Neutrophil (primary cell): ENCODE results near the gene TCF12.

Experiments used
- H3K27ac ChIP-seq: fragments of 200-600 bp; sonication (generic); 2 replicates; pipeline ENCODE4 v1.5.1; 2016; ENCODE audit warnings: mild to moderate bottlenecking, moderate library complexity
- H3K27me3 ChIP-seq: fragments of 200-600 bp; sonication (generic); 2 replicates; pipeline ENCODE4 v1.6.0; 2016; ENCODE audit warnings: mild to moderate bottlenecking
- H3K36me3 ChIP-seq: fragments of 200-600 bp; sonication (generic); 2 replicates; pipeline ENCODE4 v1.5.1; 2017
- H3K4me1 ChIP-seq, 2 experiments: fragments of 200-600 bp in 1 of 2; sonication (generic) in 1 of 2; 1 replicate in 1 of 2; 2 replicates in 1 of 2; pipeline versions ENCODE4 v1.5.1 to v1.6.1; 2013 to 2016; ENCODE audit warnings: low read depth in 1 of 2, low read length in 1 of 2, mild to moderate bottlenecking in 1 of 2, moderate library complexity in 1 of 2; ENCODE audit not compliant: control insufficient read depth in 1 of 2, insufficient read depth in 1 of 2
- H3K4me3 ChIP-seq, 2 experiments: fragments of 200-600 bp in 1 of 2; sonication (generic) in 1 of 2; 1 replicate in 1 of 2; 2 replicates in 1 of 2; pipeline ENCODE4 v1.5.1; 2013 to 2016; ENCODE audit warnings: low read depth in 1 of 2, low read length in 1 of 2, mild to moderate bottlenecking in 1 of 2, moderate library complexity in 1 of 2
- H3K9me3 ChIP-seq: fragments of 200-600 bp; sonication (generic); 2 replicates; pipeline ENCODE4 v1.5.1; 2016
- TF ChIP-seq, protein P1 (sequence below): fragments of 200-600 bp; sonication (generic); IDR thresholded peaks from 2 replicates; pipeline ENCODE4 v1.5.1; 2016; ENCODE audit warnings: antibody characterized with exemption

The TCF12 gene

DNA sequence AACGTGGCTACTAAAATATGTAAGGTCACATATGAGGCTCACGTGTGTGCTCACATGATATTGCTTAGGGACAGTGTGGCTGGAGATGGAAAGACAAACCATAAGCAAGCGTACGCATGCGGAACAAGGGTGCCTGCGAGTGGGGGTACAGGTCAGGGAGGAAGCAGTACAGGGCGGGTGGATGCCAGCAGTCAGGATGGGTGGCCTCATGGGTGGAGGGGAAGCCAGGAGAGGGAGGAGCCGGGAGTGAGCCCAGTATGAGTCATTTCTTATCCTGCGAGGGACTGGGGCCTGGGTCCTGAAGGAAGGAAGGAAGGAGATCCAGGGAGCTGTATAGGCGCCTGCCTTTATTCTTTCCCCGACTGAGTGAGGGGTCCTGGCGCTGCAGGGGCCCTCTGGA, 415.8 kb downstream of the TCF12 start:
- Histone ChIP-seq H3K27ac (no peak overlapping the region), H3K4me1 (no peaks in the 10 kb centered on the region), H3K36me3 (no peaks in the 10 kb centered on the region), H3K4me3 (no peak overlapping the region), H3K27me3 (peaks cover 4% of the 10 kb centered on the region), H3K9me3 (no peaks in the 10 kb centered on the region)
- TF ChIP-seq, protein P1, sequence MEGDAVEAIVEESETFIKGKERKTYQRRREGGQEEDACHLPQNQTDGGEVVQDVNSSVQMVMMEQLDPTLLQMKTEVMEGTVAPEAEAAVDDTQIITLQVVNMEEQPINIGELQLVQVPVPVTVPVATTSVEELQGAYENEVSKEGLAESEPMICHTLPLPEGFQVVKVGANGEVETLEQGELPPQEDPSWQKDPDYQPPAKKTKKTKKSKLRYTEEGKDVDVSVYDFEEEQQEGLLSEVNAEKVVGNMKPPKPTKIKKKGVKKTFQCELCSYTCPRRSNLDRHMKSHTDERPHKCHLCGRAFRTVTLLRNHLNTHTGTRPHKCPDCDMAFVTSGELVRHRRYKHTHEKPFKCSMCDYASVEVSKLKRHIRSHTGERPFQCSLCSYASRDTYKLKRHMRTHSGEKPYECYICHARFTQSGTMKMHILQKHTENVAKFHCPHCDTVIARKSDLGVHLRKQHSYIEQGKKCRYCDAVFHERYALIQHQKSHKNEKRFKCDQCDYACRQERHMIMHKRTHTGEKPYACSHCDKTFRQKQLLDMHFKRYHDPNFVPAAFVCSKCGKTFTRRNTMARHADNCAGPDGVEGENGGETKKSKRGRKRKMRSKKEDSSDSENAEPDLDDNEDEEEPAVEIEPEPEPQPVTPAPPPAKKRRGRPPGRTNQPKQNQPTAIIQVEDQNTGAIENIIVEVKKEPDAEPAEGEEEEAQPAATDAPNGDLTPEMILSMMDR: no peak

DNA sequence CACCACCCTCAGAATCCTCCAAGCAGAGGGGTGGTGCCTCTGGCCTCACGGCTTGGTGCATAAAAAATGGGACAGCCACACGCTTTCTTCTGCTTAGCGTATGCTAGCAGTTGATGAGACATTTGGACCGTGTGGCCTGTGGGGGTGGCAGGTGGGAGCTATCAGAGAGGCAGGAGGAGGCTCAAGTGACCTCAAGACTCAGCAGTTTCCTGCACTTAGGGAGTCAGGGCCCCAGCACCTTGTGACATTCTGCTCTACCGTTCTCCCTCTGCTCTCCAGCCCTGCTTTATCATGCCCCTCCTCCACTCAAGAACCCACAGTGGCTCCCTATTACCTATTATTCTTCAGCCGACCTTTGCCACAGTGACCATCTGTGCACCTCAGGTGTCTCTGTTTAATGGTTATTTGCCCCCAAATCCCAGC, 416.9 kb downstream of the TCF12 start:
- no peak overlapping the region for H3K27ac ChIP-seq
- no peaks in the 10 kb centered on the region for H3K4me1 ChIP-seq
- peaks cover 4% of the 10 kb centered on the region for H3K27me3 ChIP-seq
- TF ChIP-seq, protein P1: no peak
- no peaks in the 10 kb centered on the region for H3K9me3 ChIP-seq
- H3K4me3 ChIP-seq: no peak overlapping the region
- no peaks in the 10 kb centered on the region for H3K36me3 ChIP-seq

DNA sequence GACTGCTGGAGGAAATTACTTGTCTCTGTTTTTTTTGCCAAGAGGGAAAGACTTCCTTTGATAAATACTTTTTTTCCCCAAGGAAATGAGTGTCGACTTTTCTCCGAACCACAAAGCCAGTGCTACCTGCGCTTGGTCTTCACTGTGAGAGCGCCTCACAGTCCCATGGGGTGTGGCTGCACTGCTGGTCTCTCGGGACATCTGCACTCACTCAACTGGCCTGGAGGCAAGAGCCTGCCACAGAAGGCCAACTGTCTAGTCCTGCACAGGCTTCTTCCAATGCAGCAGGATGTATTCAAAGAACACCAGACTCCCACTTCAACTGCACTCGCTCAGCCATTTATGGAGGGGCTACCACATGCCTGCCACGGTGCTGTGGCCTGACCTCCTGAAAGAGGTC, 417.3 kb downstream of the TCF12 start:
- Histone ChIP-seq H3K36me3 (no peaks in the 10 kb centered on the region), H3K4me3 (no peak overlapping the region), H3K27ac (no peak overlapping the region), H3K9me3 (no peaks in the 10 kb centered on the region), H3K27me3 (peaks cover 4% of the 10 kb centered on the region), H3K4me1 (no peaks in the 10 kb centered on the region)
- TF ChIP-seq, protein P1: no peak

DNA sequence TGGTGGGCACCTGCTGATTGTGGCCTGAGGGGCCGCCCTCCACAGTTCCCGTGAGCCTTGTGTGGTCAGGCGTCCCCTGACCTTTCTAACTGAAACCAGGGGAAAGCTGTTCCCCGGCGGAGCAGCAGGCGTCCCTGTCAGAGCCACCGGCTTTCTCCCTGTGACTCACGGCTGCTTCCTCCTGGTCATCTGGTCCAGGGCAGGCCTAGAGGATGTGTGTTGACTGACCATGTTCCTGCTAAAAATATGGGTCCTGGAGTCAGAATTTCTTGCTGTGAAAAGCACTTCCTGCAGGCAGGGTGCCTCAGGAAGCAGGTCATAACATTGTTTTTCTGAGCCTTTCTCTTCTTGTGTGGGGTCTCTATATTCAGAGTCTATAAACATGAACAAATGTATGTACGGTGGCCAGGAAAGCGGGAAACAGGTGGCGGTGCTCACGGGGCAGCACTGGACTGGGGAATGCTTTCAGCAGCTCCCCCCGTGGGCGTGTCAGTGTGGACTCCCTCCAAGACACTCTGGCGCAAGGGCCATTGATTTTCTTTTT, 419.5 kb downstream of the TCF12 start:
- TF ChIP-seq, protein P1: no peak
- no peak overlapping the region for H3K4me3 ChIP-seq
- H3K27me3 ChIP-seq: peaks cover 4% of the 10 kb centered on the region
- no peaks in the 10 kb centered on the region for H3K4me1 ChIP-seq
- no peak overlapping the region for H3K27ac ChIP-seq
- H3K9me3 ChIP-seq: no peaks in the 10 kb centered on the region
- no peaks in the 10 kb centered on the region for H3K36me3 ChIP-seq

DNA sequence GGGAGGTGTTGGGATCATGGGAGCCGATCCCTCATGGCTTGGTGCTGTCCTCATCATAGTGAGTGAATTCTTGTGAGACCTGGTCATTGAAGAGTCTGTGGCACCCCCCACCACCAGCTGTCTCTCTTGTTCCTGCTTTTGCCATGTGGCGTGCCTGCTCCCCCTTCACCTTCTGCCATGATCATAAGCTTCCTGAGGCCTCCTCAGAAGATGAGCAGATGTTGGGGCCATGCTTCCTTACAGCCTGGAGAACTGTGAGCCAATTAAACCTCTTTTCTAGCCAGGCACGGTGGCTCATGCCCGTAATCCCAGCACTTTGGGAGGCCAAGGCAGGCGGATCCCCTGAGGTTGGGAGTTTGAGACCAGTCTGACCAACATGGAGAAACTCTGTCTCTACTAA, 420.9 kb downstream of the TCF12 start:
- Histone ChIP-seq H3K27ac (no peak overlapping the region), H3K36me3 (no peaks in the 10 kb centered on the region), H3K9me3 (no peaks in the 10 kb centered on the region), H3K27me3 (peaks cover 4% of the 10 kb centered on the region), H3K4me1 (no peaks in the 10 kb centered on the region), H3K4me3 (no peak overlapping the region)
- TF ChIP-seq, protein P1: no peak
